Bronchial epithelial cell (primary cell): Measurements from ENCODE around the gene GPAT3. TPM values are rescaled to one million over a fixed set of nuclear protein-coding genes. Genes with fewer than 3 reads are reported as not detected.
"Not testable (repeated sequence)": the region's sequence is repeated elsewhere in the genome, so short reads cannot be mapped to it uniquely, and the experiment has no call there.

Experiments used
- DNase-seq: peaks from one replicate; pipeline ENCODE4 v3.0.0-alpha.2; 2010; ENCODE audit warnings: low read depth
- FAIRE-seq: peaks from 2 replicates; lab custom pipeline; 2011; peaks lifted over from hg19 to GRCh38; lab: Jason Lieb, UNC
- H3K27me3 ChIP-seq: 2 replicates; pipeline ENCODE4 v1.5.1; 2011; ENCODE audit warnings: low read length; ENCODE audit not compliant: control insufficient read depth, insufficient read depth
- H3K36me3 ChIP-seq: 2 replicates; pipeline ENCODE4 v1.5.1; 2011; ENCODE audit warnings: low read length; ENCODE audit not compliant: control insufficient read depth, insufficient read depth
- H3K4me3 ChIP-seq: 2 replicates; pipeline ENCODE4 v1.5.1; 2011; ENCODE audit warnings: mild to moderate bottlenecking, low read depth, low read length, control low read depth
- total RNA-seq: library from RNA; depleted of rRNA; stranded (reverse); fragments of >200 nt; gene quantifications from 2 replicates; pipeline ENCODE4 v1.2.1, GENCODE V29; 2014
- TF ChIP-seq, protein P1 (sequence below): IDR thresholded peaks from 2 replicates; pipeline ENCODE4 v1.5.1; 2011; ENCODE audit warnings: mild to moderate bottlenecking, moderate library complexity, low read length, control low read depth, inconsistent platforms; ENCODE audit not compliant: insufficient read depth, severe bottlenecking

GPAT3 gene
- 4.5 and 13.7 TPM in 2 replicates for total RNA-seq

- Histone ChIP-seq H3K36me3 (no peaks in the 10 kb centered on the region), H3K27me3 (peaks cover 4% of the 10 kb centered on the region), H3K4me3 (peak within 1 kb of the TSS; percentile 68)
- TF ChIP-seq, protein P1, sequence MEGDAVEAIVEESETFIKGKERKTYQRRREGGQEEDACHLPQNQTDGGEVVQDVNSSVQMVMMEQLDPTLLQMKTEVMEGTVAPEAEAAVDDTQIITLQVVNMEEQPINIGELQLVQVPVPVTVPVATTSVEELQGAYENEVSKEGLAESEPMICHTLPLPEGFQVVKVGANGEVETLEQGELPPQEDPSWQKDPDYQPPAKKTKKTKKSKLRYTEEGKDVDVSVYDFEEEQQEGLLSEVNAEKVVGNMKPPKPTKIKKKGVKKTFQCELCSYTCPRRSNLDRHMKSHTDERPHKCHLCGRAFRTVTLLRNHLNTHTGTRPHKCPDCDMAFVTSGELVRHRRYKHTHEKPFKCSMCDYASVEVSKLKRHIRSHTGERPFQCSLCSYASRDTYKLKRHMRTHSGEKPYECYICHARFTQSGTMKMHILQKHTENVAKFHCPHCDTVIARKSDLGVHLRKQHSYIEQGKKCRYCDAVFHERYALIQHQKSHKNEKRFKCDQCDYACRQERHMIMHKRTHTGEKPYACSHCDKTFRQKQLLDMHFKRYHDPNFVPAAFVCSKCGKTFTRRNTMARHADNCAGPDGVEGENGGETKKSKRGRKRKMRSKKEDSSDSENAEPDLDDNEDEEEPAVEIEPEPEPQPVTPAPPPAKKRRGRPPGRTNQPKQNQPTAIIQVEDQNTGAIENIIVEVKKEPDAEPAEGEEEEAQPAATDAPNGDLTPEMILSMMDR, result no peak
- FAIRE-seq, result no peak
- peak; percentile 43 for DNase-seq
Observed at GRCh38 chr4:83535520-83536361, at the start of gene GPAT3. Gene GPAT3, plus strand, starts transcription at chr4:83536108. Its CDS starts 515 bp downstream, at chr4:83536623.

- no peaks in the 10 kb centered on the region for H3K27me3 ChIP-seq
- no peak for FAIRE-seq
- no peak overlapping the region for H3K4me3 ChIP-seq
- H3K36me3 ChIP-seq, result no peaks in the 10 kb centered on the region
- TF ChIP-seq, protein P1, result no peak
- DNase-seq, result no peak
Observed at GRCh38 chr4:83486457-83487129, 49.3 kb upstream of the GPAT3 start.

GRCh38 chr4:83489711-83490326 is 46.1 kb upstream of the GPAT3 start:
- no peak overlapping the region for H3K4me3 ChIP-seq
- DNase-seq, result no peak
- FAIRE-seq, result no peak
- H3K36me3 ChIP-seq, result no peaks in the 10 kb centered on the region
- TF ChIP-seq, protein P1, result no peak
- H3K27me3 ChIP-seq, result no peaks in the 10 kb centered on the region

GRCh38 chr4:83490876-83491450 is 44.9 kb upstream of the GPAT3 start:
- peak; percentile 36 for DNase-seq
- FAIRE-seq, result no peak
- Histone ChIP-seq H3K36me3 (no peaks in the 10 kb centered on the region), H3K4me3 (no peak overlapping the region), H3K27me3 (no peaks in the 10 kb centered on the region)
- TF ChIP-seq, protein P1, result peak; percentile 61

DNA sequence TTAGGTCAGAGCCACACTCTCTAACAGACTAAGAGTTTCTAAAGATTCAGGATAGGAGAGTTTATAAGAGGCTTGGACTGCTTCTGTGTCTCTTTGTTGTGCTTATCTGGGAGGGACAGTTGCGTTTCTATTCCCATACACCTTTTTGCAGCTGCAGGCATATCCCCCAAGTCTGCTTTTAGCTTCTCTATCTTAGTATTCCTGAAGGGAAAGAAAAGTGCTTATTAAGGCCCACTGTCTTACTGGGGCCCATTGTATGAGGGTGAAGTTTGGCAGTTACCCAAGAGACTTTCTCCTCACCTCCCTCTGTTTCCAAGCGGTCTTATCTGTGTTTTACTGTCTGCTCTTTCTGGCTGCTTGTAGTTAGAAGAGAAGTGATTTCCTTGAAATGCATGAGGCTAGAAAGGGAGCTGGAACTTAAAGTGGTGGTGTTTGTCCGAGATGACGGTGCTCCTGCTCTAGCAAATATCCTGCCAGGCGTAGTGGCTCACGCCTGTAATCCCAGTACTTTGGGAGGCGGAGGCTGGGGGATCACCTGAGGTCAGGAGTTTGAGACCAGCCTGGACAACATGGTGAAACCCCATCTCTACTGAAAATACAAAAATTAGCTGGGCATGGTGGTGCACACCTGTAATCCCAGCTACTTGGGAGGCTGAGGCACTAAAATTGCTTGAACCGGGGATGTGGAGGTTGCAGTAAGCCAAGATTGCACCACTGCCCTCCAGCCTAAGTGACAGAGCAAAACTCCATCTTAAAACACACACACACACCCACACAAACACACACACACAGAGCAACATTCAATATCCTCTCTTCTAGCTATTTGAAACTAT is 39.6 kb upstream of the GPAT3 start:
- DNase-seq, FAIRE-seq, H3K27me3 ChIP-seq, H3K36me3 ChIP-seq, H3K4me3 ChIP-seq: not testable (repeated sequence)
